ENCODE measurements around the gene WDR37. TPM values are rescaled to one million over a fixed set of nuclear protein-coding genes. Genes with fewer than 3 reads are reported as not detected.

Gene WDR37
- polyA plus RNA-seq, 1 of the 3 experiments (the other 2 are of a cell fraction): 11.9 TPM

DNA sequence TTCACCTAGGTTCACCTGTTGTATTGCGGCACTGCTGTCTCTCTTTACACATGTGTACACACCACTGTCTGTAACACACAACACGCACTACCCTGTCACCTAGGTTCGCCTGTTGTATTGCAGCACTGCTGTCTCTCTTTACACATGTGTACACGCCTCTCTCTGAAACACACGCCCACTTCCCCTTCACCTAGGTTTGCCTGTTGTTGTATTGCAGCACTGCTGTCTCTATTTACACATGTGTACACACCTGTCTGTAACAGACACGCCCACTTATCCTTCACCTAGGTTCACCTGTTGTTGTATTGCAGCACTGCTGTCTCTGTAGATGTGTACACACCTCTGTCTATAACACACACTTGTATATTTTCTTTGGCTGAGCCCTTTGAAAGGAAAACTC, 51.5 kb downstream of the WDR37 start:
- H4K20me1 ChIP-seq (ENCODE audit: insufficient read depth): no peaks in the 10 kb centered on the region
- no peak overlapping the region for H3K9ac ChIP-seq
- H3K27ac ChIP-seq (ENCODE audit: low read depth in 2 of 2, low read length in 1 of 2): no peak overlapping the region
- H3F3A ChIP-seq (replicated peaks; ENCODE audit: insufficient read depth): no peaks in the 10 kb centered on the region
- no peak overlapping the region for H2AFZ ChIP-seq (ENCODE audit: low read depth)
- CTCF ChIA-PET: no interaction called here
- H3K4me1 ChIP-seq (ENCODE audit: control insufficient read depth in 1 of 2, insufficient read depth in 2 of 2, low read depth in 1 of 2, low read length in 1 of 2): peaks cover 8 to 9% of the 10 kb centered on the region in 2 experiments; a peak in 2 of 4 replicates
- no peaks in the 10 kb centered on the region for H3K9me2 ChIP-seq
- POLR2A ChIA-PET: no interaction called here
- H3K4me2 ChIP-seq: no peak overlapping the region
- no peak overlapping the region for H3K4me3 ChIP-seq (ENCODE audit: low read depth in 2 of 2, low read length in 1 of 2)
- H3K27me3 ChIP-seq (ENCODE audit: insufficient read depth): no peaks in the 10 kb centered on the region
- DNase-seq: no peak
- 90% methylated on average over 6 of the region's 6 CpGs for WGBS (ENCODE audit: low lambda C conversion rate)
- no peaks in the 10 kb centered on the region for H3K9me3 ChIP-seq
- TF ChIP-seq GABPA (IDR thresholded peaks at IDR 0.05; ENCODE audit: low read depth) (no peak), YY1 (IDR thresholded peaks at IDR 0.05; ENCODE audit: low read depth) (no peak), MEF2A (IDR thresholded peaks at IDR 0.05; ENCODE audit: borderline replicate concordance, low read depth) (no peak), JUND (IDR thresholded peaks at IDR 0.05) (no peak), RCOR1 (IDR thresholded peaks at IDR 0.05; ENCODE audit: low read length) (no peak)
- peaks cover 30 to 74% of the 10 kb centered on the region in 2 experiments for H3K36me3 ChIP-seq (replicated peaks in 1 of 2; ENCODE audit: control insufficient read depth in 1 of 2, insufficient read depth in 2 of 2, low read length in 1 of 2)
- peaks cover 13% of the 10 kb centered on the region; the same call in 1 of the 2 replicates for H3K79me2 ChIP-seq (ENCODE audit: insufficient read depth)

DNA sequence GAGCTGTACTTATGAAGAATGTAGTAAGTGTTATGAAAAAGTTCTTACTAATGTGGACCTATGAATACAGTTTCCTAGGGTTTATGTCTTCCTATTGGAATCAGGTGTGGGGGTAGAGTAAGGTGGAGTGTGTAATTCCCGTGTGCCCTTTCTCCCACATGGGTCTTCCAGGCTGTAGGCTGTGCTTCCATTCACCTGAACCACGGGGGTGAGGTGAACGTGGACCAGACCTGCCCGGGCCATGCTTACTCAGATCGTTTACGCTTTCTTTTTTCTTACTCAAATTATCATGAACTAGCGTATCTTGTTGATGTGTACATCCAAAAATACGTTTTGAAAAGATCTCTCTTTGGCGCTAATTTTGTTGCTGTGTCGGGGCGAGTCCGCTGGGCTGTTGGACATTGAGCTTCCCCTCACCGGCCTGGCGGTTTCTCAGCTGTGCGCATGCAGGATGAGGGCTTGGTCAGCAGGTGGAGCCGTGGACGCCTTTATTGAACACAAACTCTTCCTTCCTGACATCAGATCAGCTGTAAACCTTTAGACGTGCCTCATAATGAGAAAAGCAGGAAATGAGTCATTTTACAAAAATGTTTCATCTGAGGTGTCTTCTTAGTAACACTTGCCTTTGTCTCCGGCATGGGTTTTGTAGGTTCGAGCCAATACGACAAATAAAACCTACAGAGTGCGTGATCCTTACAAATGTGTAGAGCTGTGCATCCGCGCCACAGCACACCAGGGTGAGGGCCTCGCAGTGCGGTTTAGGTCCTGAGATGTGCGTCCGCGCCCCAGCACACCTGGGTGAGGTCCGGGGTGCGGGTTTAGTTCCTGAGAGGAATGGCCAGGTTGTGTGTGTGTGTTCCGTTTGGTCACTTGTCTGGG, 53.8 kb downstream of the WDR37 start:
- H3K27me3 ChIP-seq (ENCODE audit: insufficient read depth): no peaks in the 10 kb centered on the region
- CTCF ChIA-PET: interaction anchor here (0.5 to 2.3 kb wide), 31 partner anchors 9 to 1934 kb away, joined by 3 to 23 read pairs (median 4); no protein-coding TSS in a partner anchor
- no peaks in the 10 kb centered on the region for H3K9me3 ChIP-seq
- POLR2A ChIA-PET: no interaction called here
- H3K9ac ChIP-seq: no peak overlapping the region
- no peaks in the 10 kb centered on the region for H4K20me1 ChIP-seq (ENCODE audit: insufficient read depth)
- no peaks in the 10 kb centered on the region for H3F3A ChIP-seq (replicated peaks; ENCODE audit: insufficient read depth)
- no peak overlapping the region for H3K4me2 ChIP-seq
- H2AFZ ChIP-seq (ENCODE audit: low read depth): no peak overlapping the region
- peaks cover 41 to 63% of the 10 kb centered on the region in 2 experiments for H3K36me3 ChIP-seq (replicated peaks in 1 of 2; ENCODE audit: control insufficient read depth in 1 of 2, insufficient read depth in 2 of 2, low read length in 1 of 2)
- peak overlapping the region; percentile 25 to 68; a peak in 2 of 4 replicates for H3K27ac ChIP-seq (ENCODE audit: low read depth in 2 of 2, low read length in 1 of 2)
- H3K79me2 ChIP-seq (ENCODE audit: insufficient read depth): peaks cover 13% of the 10 kb centered on the region; the same call in 1 of the 2 replicates
- H3K4me1 ChIP-seq (ENCODE audit: control insufficient read depth in 1 of 2, insufficient read depth in 2 of 2, low read depth in 1 of 2, low read length in 1 of 2): peaks cover 8 to 9% of the 10 kb centered on the region in 2 experiments; a peak in 2 of 4 replicates
- WGBS (ENCODE audit: low lambda C conversion rate): 69% methylated on average over 29 of the region's 32 CpGs
- no peaks in the 10 kb centered on the region for H3K9me2 ChIP-seq
- DNase-seq: peak; percentile 88
- peak overlapping the region in 1 of 2 experiments; percentile 14; a peak in 1 of 4 replicates for H3K4me3 ChIP-seq (ENCODE audit: low read depth in 2 of 2, low read length in 1 of 2)
- no peak for TF ChIP-seq GABPA (IDR thresholded peaks at IDR 0.05; ENCODE audit: low read depth)
- no peak for TF ChIP-seq ELF1 (IDR thresholded peaks at IDR 0.05)
- 0 out of 2 replicates have a peak, but pooled peaks have one; percentile 14 for TF ChIP-seq GATA2 (CRISPR knock-in tag; IDR thresholded peaks at IDR 0.05)
- no peak for TF ChIP-seq RFX5 (IDR thresholded peaks at IDR 0.05; ENCODE audit: low read length)
- no peak for TF ChIP-seq YY1 (IDR thresholded peaks at IDR 0.05; ENCODE audit: low read depth)
- TF ChIP-seq, protein P1, sequence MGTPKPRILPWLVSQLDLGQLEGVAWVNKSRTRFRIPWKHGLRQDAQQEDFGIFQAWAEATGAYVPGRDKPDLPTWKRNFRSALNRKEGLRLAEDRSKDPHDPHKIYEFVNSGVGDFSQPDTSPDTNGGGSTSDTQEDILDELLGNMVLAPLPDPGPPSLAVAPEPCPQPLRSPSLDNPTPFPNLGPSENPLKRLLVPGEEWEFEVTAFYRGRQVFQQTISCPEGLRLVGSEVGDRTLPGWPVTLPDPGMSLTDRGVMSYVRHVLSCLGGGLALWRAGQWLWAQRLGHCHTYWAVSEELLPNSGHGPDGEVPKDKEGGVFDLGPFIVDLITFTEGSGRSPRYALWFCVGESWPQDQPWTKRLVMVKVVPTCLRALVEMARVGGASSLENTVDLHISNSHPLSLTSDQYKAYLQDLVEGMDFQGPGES (IDR thresholded peaks at IDR 0.05; ENCODE audit: low read depth, low read length): no peak
- TF ChIP-seq USF1 (IDR thresholded peaks at IDR 0.05; ENCODE audit: borderline replicate concordance, low read depth): no peak
- TF ChIP-seq EZH2phosphoT487 (IDR thresholded peaks at IDR 0.05; ENCODE audit: borderline replicate concordance, low read depth): no peak
- no peak for TF ChIP-seq FOXJ3 (CRISPR knock-in tag; IDR thresholded peaks at IDR 0.05)
- no peak for TF ChIP-seq RCOR1 (IDR thresholded peaks at IDR 0.05; ENCODE audit: low read length)
- TF ChIP-seq, protein P2, sequence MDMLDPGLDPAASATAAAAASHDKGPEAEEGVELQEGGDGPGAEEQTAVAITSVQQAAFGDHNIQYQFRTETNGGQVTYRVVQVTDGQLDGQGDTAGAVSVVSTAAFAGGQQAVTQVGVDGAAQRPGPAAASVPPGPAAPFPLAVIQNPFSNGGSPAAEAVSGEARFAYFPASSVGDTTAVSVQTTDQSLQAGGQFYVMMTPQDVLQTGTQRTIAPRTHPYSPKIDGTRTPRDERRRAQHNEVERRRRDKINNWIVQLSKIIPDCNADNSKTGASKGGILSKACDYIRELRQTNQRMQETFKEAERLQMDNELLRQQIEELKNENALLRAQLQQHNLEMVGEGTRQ (IDR thresholded peaks at IDR 0.05; ENCODE audit: borderline replicate concordance, low read depth, low read length): no peak
- no peak for TF ChIP-seq RXRA (IDR thresholded peaks at IDR 0.05; ENCODE audit: borderline replicate concordance, low read depth)
- TF ChIP-seq MXI1 (IDR thresholded peaks at IDR 0.05; ENCODE audit: low read depth, low read length): no peak
- TF ChIP-seq EP300 (IDR thresholded peaks at IDR 0.05; ENCODE audit: borderline replicate concordance in 1 of 2, low read depth in 1 of 2, low read length in 1 of 2): no peak
- TF ChIP-seq FOXM1 (IDR thresholded peaks at IDR 0.05; ENCODE audit: low read depth): no peak
- TF ChIP-seq SMC3 (IDR thresholded peaks at IDR 0.05; ENCODE audit: low read depth, low read length): peak; percentile 75
- no peak for TF ChIP-seq MEF2A (IDR thresholded peaks at IDR 0.05; ENCODE audit: borderline replicate concordance, low read depth)
- no peak for TF ChIP-seq REST (IDR thresholded peaks at IDR 0.05; ENCODE audit: low read depth, low read length)
- peak; percentile 50; the same call in 1 of the 2 replicates for TF ChIP-seq JUND (IDR thresholded peaks at IDR 0.05)
